Measurements from ENCODE around the gene ANKMY1.

ANKMY1 gene

GRCh38 chr2:240432430-240432819, 125.4 kb downstream of the ANKMY1 start:
- no peaks in the 10 kb centered on the region for H3K36me3 Mint-ChIP-seq
- ATAC-seq (ENCODE audit: low read depth) (no peak), DNase-seq (ENCODE audit: low spot score in 2 of 2) (peak in 1 of 2 donors; percentile 8)
- H3K27ac Mint-ChIP-seq = no peak overlapping the region
- H3K4me3 Mint-ChIP-seq = no peak overlapping the region
- no peaks in the 10 kb centered on the region for H3K9me3 Mint-ChIP-seq
- H3K4me1 Mint-ChIP-seq = peaks cover 3% of the 10 kb centered on the region
- peaks cover 11% of the 10 kb centered on the region for H3K27me3 Mint-ChIP-seq

GRCh38 chr2:240431661-240432424, 125.9 kb downstream of the ANKMY1 start:
- H3K4me3 Mint-ChIP-seq = no peak overlapping the region

GRCh38 chr2:240431271-240431660, 126.5 kb downstream of the ANKMY1 start:
- peak in 1 of 2 donors; percentile 10 for DNase-seq (ENCODE audit: low spot score in 2 of 2)
- ATAC-seq (ENCODE audit: low read depth) = no peak
- Mint-ChIP-seq H3K27me3 (peaks cover 13% of the 10 kb centered on the region), H3K4me3 (no peak overlapping the region), H3K9me3 (peaks cover 5% of the 10 kb centered on the region), H3K4me1 (peaks cover 3% of the 10 kb centered on the region), H3K36me3 (no peaks in the 10 kb centered on the region), H3K27ac (no peak overlapping the region)

More at GRCh38 chr2:240431661-240432424, 125.9 kb downstream of the ANKMY1 start:
- no peak for ATAC-seq (ENCODE audit: low read depth)
- no peaks in the 10 kb centered on the region for H3K36me3 Mint-ChIP-seq
- no peak overlapping the region for H3K27ac Mint-ChIP-seq
- DNase-seq (ENCODE audit: low spot score in 2 of 2) = peak in 1 of 2 donors; percentile 10
- peaks cover under 1% of the 10 kb centered on the region for H3K9me3 Mint-ChIP-seq
- peaks cover 11% of the 10 kb centered on the region for H3K27me3 Mint-ChIP-seq
- peaks cover 3% of the 10 kb centered on the region for H3K4me1 Mint-ChIP-seq

GRCh38 chr2:240430595-240430994, 127.2 kb downstream of the ANKMY1 start:
- Mint-ChIP-seq H3K27ac (no peak overlapping the region), H3K4me1 (peaks cover 3% of the 10 kb centered on the region), H3K36me3 (no peaks in the 10 kb centered on the region), H3K27me3 (peaks cover 15% of the 10 kb centered on the region), H3K9me3 (peaks cover 9% of the 10 kb centered on the region), H3K4me3 (no peak overlapping the region)
- DNase-seq (ENCODE audit: low spot score in 2 of 2) = peak in 1 of 2 donors; percentile 7
- ATAC-seq (ENCODE audit: low read depth) = no peak

- ATAC-seq (ENCODE audit: low read depth) (no peak), DNase-seq (ENCODE audit: low spot score in 2 of 2) (peak in 1 of 2 donors; percentile 10)
- Mint-ChIP-seq H3K27ac (no peak overlapping the region), H3K4me1 (peaks cover 3% of the 10 kb centered on the region), H3K27me3 (peaks cover 15% of the 10 kb centered on the region), H3K9me3 (peaks cover 9% of the 10 kb centered on the region), H3K4me3 (no peak overlapping the region), H3K36me3 (no peaks in the 10 kb centered on the region)
Observed at GRCh38 chr2:240429872-240430491, 127.8 kb downstream of the ANKMY1 start.
